ENCODE results near the gene TXNDC5. TPM values are rescaled to one million over a fixed set of nuclear protein-coding genes. Genes with fewer than 3 reads are reported as not detected.

TXNDC5 gene
- total and polyA plus RNA-seq, 2 of the 13 experiments (the other 11 are each of a cell fraction or from before 2014, with no cell fraction given), result 287 to 578 TPM

- TF ChIP-seq, protein P1, sequence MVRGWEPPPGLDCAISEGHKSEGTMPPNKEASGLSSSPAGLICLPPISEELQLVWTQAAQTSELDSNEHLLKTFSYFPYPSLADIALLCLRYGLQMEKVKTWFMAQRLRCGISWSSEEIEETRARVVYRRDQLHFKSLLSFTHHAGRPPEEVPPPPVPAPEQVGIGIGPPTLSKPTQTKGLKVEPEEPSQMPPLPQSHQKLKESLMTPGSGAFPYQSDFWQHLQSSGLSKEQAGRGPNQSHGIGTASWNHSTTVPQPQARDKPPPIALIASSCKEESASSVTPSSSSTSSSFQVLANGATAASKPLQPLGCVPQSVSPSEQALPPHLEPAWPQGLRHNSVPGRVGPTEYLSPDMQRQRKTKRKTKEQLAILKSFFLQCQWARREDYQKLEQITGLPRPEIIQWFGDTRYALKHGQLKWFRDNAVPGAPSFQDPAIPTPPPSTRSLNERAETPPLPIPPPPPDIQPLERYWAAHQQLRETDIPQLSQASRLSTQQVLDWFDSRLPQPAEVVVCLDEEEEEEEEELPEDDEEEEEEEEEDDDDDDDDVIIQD (CRISPR knock-in tag; IDR thresholded peaks at IDR 0.05; ENCODE audit: low read depth), result peak; percentile 69; the same call in 1 of the 2 replicates
- TF ChIP-seq PRPF4 (IDR thresholded peaks at IDR 0.05; ENCODE audit: low read depth, low read length, poor library complexity, severe bottlenecking) (no peak), ZBTB40 (IDR thresholded peaks at IDR 0.05) (no peak), ZBTB40 (CRISPR knock-in tag; IDR thresholded peaks at IDR 0.05) (no peak; the same call in 1 of the 2 replicates), FOXK1 (CRISPR knock-in tag; IDR thresholded peaks at IDR 0.05; ENCODE audit: borderline replicate concordance, low read depth) (no peak), TAF1 (CRISPR knock-in tag; IDR thresholded peaks at IDR 0.05) (no peak), POLR2AphosphoS2 (IDR thresholded peaks at IDR 0.05; ENCODE audit: low read depth, low read length) (peak; percentile 23; the same call in 1 of the 2 replicates), FOXM1 (CRISPR knock-in tag; IDR thresholded peaks at IDR 0.05) (no peak)
- TF ChIP-seq, protein P2, sequence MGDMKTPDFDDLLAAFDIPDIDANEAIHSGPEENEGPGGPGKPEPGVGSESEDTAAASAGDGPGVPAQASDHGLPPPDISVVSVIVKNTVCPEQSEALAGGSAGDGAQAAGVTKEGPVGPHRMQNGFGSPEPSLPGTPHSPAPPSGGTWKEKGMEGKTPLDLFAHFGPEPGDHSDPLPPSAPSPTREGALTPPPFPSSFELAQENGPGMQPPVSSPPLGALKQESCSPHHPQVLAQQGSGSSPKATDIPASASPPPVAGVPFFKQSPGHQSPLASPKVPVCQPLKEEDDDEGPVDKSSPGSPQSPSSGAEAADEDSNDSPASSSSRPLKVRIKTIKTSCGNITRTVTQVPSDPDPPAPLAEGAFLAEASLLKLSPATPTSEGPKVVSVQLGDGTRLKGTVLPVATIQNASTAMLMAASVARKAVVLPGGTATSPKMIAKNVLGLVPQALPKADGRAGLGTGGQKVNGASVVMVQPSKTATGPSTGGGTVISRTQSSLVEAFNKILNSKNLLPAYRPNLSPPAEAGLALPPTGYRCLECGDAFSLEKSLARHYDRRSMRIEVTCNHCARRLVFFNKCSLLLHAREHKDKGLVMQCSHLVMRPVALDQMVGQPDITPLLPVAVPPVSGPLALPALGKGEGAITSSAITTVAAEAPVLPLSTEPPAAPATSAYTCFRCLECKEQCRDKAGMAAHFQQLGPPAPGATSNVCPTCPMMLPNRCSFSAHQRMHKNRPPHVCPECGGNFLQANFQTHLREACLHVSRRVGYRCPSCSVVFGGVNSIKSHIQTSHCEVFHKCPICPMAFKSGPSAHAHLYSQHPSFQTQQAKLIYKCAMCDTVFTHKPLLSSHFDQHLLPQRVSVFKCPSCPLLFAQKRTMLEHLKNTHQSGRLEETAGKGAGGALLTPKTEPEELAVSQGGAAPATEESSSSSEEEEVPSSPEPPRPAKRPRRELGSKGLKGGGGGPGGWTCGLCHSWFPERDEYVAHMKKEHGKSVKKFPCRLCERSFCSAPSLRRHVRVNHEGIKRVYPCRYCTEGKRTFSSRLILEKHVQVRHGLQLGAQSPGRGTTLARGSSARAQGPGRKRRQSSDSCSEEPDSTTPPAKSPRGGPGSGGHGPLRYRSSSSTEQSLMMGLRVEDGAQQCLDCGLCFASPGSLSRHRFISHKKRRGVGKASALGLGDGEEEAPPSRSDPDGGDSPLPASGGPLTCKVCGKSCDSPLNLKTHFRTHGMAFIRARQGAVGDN (CRISPR knock-in tag; IDR thresholded peaks at IDR 0.05), result peak; percentile 15; the same call in 1 of the 2 replicates
- TF ChIP-seq, protein P3, sequence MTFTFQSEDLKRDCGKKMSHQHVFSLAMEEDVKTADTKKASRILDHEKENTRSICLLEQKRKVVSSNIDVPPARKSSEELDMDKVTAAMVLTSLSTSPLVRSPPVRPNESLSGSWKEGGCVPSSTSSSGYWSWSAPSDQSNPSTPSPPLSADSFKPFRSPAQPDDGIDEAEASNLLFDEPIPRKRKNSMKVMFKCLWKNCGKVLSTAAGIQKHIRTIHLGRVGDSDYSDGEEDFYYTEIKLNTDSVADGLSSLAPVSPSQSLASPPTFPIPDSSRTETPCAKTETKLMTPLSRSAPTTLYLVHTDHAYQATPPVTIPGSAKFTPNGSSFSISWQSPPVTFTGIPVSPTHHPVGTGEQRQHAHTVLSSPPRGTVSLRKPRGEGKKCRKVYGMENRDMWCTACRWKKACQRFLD (CRISPR knock-in tag; IDR thresholded peaks at IDR 0.05; ENCODE audit: borderline replicate concordance), result no peak
Measured at GRCh38 chr6:7882505-7883257, 27.9 kb downstream of the TXNDC5 start (continued).

All from HepG2 (cell line).